K562 (cell line): ENCODE results near the gene TMEM266. TPM values are rescaled to one million over a fixed set of nuclear protein-coding genes. Genes with fewer than 3 reads are reported as not detected.

ENCODE experiments used
- AFF4 ChIP-seq: sonication (generic); formaldehyde crosslinking; IDR thresholded peaks from 2 replicates; pipeline ENCODE4 v1.8.0; 2023; ENCODE audit warnings: mild to moderate bottlenecking, missing genetic modification reagents
- ERF ChIP-seq: fragments of 450-650 bp; formaldehyde crosslinking; IDR thresholded peaks from 2 replicates; pipeline ENCODE4 v1.4.0; 2020; ENCODE audit warnings: mild to moderate bottlenecking, mixed read lengths
- FOXP1 ChIP-seq: sonication (generic); formaldehyde crosslinking; IDR thresholded peaks from 2 replicates; pipeline ENCODE4 v1.8.0; 2022; ENCODE audit warnings: mild to moderate bottlenecking, missing genetic modification reagents
- HIVEP1 ChIP-seq: fragments of 250-450 bp; sonication (Bioruptor Pico); IDR thresholded peaks from 2 replicates; pipeline ENCODE4 v1.4.0; 2020; ENCODE audit warnings: mild to moderate bottlenecking
- ILK ChIP-seq: fragments of 450-650 bp; IDR thresholded peaks from 2 replicates; pipeline ENCODE4 v1.6.1; 2016; ENCODE audit warnings: missing genetic modification characterization, low read depth, mild to moderate bottlenecking, missing compliant biosample characterization, moderate library complexity, borderline replicate concordance
- MAFF ChIP-seq: IDR thresholded peaks from 2 replicates; pipeline ENCODE4 v1.6.1; 2012; ENCODE audit warnings: low read length, improper control_type of control experiment
- NFE2L1 ChIP-seq: fragments of 450-650 bp; IDR thresholded peaks from 2 replicates; pipeline ENCODE4 v1.6.1; 2016; ENCODE audit warnings: missing genetic modification characterization, low read depth, mild to moderate bottlenecking, missing compliant biosample characterization, moderate library complexity, borderline replicate concordance
- POLR2AphosphoS5 ChIP-seq: IDR thresholded peaks from 2 replicates; pipeline ENCODE4 v1.6.1; 2011; ENCODE audit warnings: mild to moderate bottlenecking, low read depth, low read length, moderate library complexity; ENCODE audit not compliant: control insufficient read depth, insufficient read depth
- SIRT6 ChIP-seq: IDR thresholded peaks from one replicate; pipeline ENCODE4 v1.6.1; 2012; ENCODE audit warnings: low read depth, mild to moderate bottlenecking, control low read depth, inconsistent platforms, low read length, moderate library complexity
- TOE1 ChIP-seq, 2 experiments: fragments of 450-650 bp in 1 of 2; sonication (generic) in 1 of 2; formaldehyde crosslinking in 1 of 2; IDR thresholded peaks; 2 replicates each; pipeline versions ENCODE4 v1.7.1 to v1.8.0; 2016 to 2022; ENCODE audit warnings: borderline replicate concordance in 2 of 2, mild to moderate bottlenecking in 2 of 2, antibody characterized with exemption in 1 of 2, inconsistent platforms in 1 of 2, low read depth in 1 of 2, missing genetic modification reagents in 1 of 2, moderate library complexity in 1 of 2
- USF1 ChIP-seq: sonication (generic); formaldehyde crosslinking; IDR thresholded peaks from 2 replicates; pipeline ENCODE4 v1.9.0; 2022; ENCODE audit warnings: mild to moderate bottlenecking, missing genetic modification reagents
- ZBTB43 ChIP-seq: sonication (generic); formaldehyde crosslinking; IDR thresholded peaks from 2 replicates; pipeline ENCODE4 v1.8.0; 2023; ENCODE audit warnings: mild to moderate bottlenecking, missing genetic modification reagents
- ZBTB49 ChIP-seq: sonication (generic); formaldehyde crosslinking; IDR thresholded peaks from 2 replicates; pipeline ENCODE4 v1.8.0; 2022; ENCODE audit warnings: missing genetic modification reagents, mild to moderate bottlenecking, borderline replicate concordance
- ZNF282 ChIP-seq: sonication (generic); formaldehyde crosslinking; IDR thresholded peaks from 2 replicates; pipeline ENCODE4 v1.8.1; 2023; ENCODE audit warnings: missing genetic modification reagents
- ZNF41 ChIP-seq: fragments of 250-450 bp; sonication (Bioruptor Pico); conservative IDR thresholded peaks from 2 replicates; pipeline ENCODE4 v1.4.0; 2020; ENCODE audit warnings: mild to moderate bottlenecking
- ZNF444 ChIP-seq: fragments of 250-450 bp; sonication (Bioruptor Pico); IDR thresholded peaks from 2 replicates; pipeline ENCODE4 v1.4.0; 2020; ENCODE audit warnings: mild to moderate bottlenecking, moderate library complexity
- polyA plus RNA-seq, 8 experiments: library from polyadenylated mRNA; depleted of rRNA in 4 of 8; stranded (reverse) in 5 of 8; unstranded in 3 of 8; fragments of >200 nt; fragmentation: Nextera tagmentation in 2 of 8; fragmentation: Illumina TruSeq in 1 of 8; extraction: Ambion mirVana in 2 of 8; extraction: Trizol in 1 of 8; gene quantifications; 2 replicates each; pipeline versions ENCODE4 v1.2.1 to v1.2.3, GENCODE V29; 2011 to 2014; ENCODE audit warnings: inconsistent platforms in 1 of 8, missing spikeins in 1 of 8
- total RNA-seq, 7 experiments: library from RNA; depleted of rRNA in 6 of 7; stranded (reverse); fragments of >200 nt in 6 of 7; fragmentation: Illumina TruSeq in 2 of 7; extraction: Trizol in 2 of 7; gene quantifications; 2 replicates each; pipeline versions ENCODE4 v1.2.1 to v1.2.3, GENCODE V29; 2011 to 2021; ENCODE audit warnings: low replicate concordance in 1 of 7

Gene TMEM266
- total and polyA plus RNA-seq, 9 of the 15 experiments (the other 6 are each of a cell fraction or from before 2014, with no cell fraction given): not detected

- no peak for TF ChIP-seq ZBTB49 (CRISPR knock-in tag)
- no peak for TF ChIP-seq FOXP1 (CRISPR knock-in tag)
- no peak for TF ChIP-seq USF1
- no peak for TF ChIP-seq ZNF444 (CRISPR knock-in tag)
- TF ChIP-seq ZNF41 (CRISPR knock-in tag): no peak
- no peak for TF ChIP-seq ZNF282
- no peak for TF ChIP-seq ILK
- TF ChIP-seq ZBTB43 (CRISPR knock-in tag): no peak
- no peak for TF ChIP-seq ERF (CRISPR knock-in tag)
- no peak for TF ChIP-seq MAFF
- no peak for TF ChIP-seq TOE1 (IDR thresholded peaks at IDR 0.05; ENCODE audit: borderline replicate concordance)
- no peak for TF ChIP-seq TOE1 (CRISPR knock-in tag; IDR thresholded peaks at IDR 0.05; ENCODE audit: borderline replicate concordance, low read depth)
- TF ChIP-seq NFE2L1 (tag): peak; percentile 23; the same call in 1 of the 2 replicates
- TF ChIP-seq POLR2AphosphoS5: no peak
- no peak for TF ChIP-seq HIVEP1 (CRISPR knock-in tag)
- no peak for TF ChIP-seq AFF4
- no peak for TF ChIP-seq SIRT6
These were observed 47.9 kb upstream of the TMEM266 start, which contains the start of gene NRG4 (continued) for GRCh38 chr15:76011627-76012551.
